HG03558 (cell line): Measurements from ENCODE around the gene ZG16.

ENCODE experiments used
- ATAC-seq: cut with Tn5 transposase; IDR thresholded peaks from one replicate; pipeline ENCODE4 v1.9.1; 2021; ENCODE audit warnings: moderate number of reproducible peaks; ENCODE audit not compliant: unreplicated experiment; ENCODE audit errors: extremely low read depth

Gene ZG16

GRCh38 chr16:29807426-29808218 lies 29.6 kb downstream of the ZG16 start:
- no peak for ATAC-seq

GRCh38 chr16:29808219-29808900 lies 30.3 kb downstream of the ZG16 start:
- no peak for ATAC-seq

GRCh38 chr16:29809031-29809747 lies 31.1 kb downstream of the ZG16 start:
- no peak for ATAC-seq

- ATAC-seq: no peak
These were observed 32.0 kb downstream of the ZG16 start for GRCh38 chr16:29809850-29810698.

- no peak for ATAC-seq
These were observed 32.7 kb downstream of the ZG16 start for GRCh38 chr16:29810699-29811169.

GRCh38 chr16:29811170-29811895 lies 33.3 kb downstream of the ZG16 start:
- no peak for ATAC-seq

- no peak for ATAC-seq
These were observed 34.0 kb downstream of the ZG16 start, which contains the start of gene PRRT2 for GRCh38 chr16:29811896-29812665. Gene PRRT2 (plus strand): TSS chr16:29812193. CDS start chr16:29813055, 862 bp downstream.

GRCh38 chr16:29812754-29813643 lies 34.9 kb downstream of the ZG16 start:
- no peak for ATAC-seq

GRCh38 chr16:29813644-29814562 lies 35.8 kb downstream of the ZG16 start:
- no peak for ATAC-seq

- no peak for ATAC-seq
These were observed 36.5 kb downstream of the ZG16 start for GRCh38 chr16:29814592-29814991.

GRCh38 chr16:29815032-29815721 lies 37.1 kb downstream of the ZG16 start:
- ATAC-seq: no peak

- ATAC-seq: peak; percentile 40
These were observed 38.0 kb downstream of the ZG16 start, which contains the start of gene PAGR1 for GRCh38 chr16:29815793-29816693. Gene PAGR1 (plus strand): TSS chr16:29816152. CDS start chr16:29816526, 374 bp downstream.

GRCh38 chr16:29816694-29817441 lies 38.8 kb downstream of the ZG16 start:
- ATAC-seq: no peak

GRCh38 chr16:29818082-29818481 lies 40.0 kb downstream of the ZG16 start:
- ATAC-seq: no peak
